ENCODE data around the gene WDR18.

Gene WDR18

DNA sequence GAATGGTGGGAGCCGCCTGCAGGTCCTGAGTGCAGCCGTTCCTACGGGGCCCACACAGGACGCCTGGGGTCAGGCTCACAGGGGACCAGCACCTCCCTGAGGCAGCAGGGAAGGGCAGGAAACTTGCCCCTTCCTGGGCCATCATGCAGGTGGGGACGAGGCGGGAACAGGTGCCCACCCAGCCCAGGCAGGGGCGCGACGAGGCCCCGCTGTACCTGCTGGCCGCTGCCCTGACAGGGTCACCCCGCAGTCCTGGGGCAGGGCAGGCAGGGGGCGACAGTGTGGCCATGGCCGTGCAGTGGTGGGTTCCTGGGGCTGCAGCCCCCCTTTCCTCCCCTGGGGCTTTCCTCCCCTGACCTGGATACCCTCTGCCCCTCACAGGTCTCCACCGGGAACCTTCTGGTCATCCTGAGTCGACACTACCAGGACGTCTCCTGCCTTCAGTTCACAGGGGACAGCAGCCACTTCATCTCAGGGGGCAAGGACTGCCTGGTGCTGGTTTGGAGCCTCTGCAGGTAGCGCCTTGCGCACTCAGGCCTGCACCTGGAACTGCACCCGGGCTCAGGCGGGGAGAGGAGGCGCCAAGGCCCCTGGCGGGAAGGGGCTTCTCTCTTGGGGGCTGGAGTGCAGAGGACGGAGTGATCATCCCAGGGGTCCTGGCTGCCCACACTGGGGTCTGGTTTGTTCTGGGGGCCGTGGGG, 5.4 kb downstream of the WDR18 start:
- Histone ChIP-seq H3K9me3 (ENCODE audit: control insufficient read depth, low read length) (no peaks in the 10 kb centered on the region), H3K27me3 (replicated peaks; ENCODE audit: control insufficient read depth, insufficient read depth, low read length) (no peaks in the 10 kb centered on the region), H3K4me3 (ENCODE audit: low read length) (no peak overlapping the region), H3K9ac (ENCODE audit: low read length) (no peak overlapping the region), H3K36me3 (ENCODE audit: control insufficient read depth, insufficient read depth, low read length, severe bottlenecking) (peaks cover 18% of the 10 kb centered on the region), H3K4me1 (ENCODE audit: control insufficient read depth, insufficient read depth, low read length) (peaks cover 5% of the 10 kb centered on the region)
- DNase-seq (ENCODE audit: low read depth) = no peak

DNA sequence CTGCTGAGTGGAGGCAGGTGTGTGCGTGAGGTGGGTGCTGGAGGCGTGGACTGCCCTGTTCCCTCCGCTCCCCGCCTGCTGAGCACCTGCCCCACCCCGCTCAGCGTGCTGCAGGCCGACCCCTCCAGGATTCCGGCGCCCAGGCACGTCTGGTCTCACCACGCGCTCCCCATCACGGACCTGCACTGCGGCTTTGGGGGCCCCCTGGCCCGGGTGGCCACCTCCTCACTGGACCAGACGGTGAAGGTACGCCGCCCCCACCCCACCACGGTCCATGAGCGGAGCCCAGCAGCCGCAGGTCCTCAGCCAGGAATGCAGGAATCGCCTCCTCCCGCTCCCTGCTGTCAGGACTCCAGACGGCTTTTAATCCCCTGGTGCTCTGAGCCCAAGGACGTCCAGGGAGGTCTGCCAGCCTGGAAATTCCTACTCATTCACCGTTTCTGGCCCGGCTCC, 6.0 kb downstream of the WDR18 start:
- H3K9me3 ChIP-seq (ENCODE audit: control insufficient read depth, low read length) = no peaks in the 10 kb centered on the region
- no peaks in the 10 kb centered on the region for H3K27me3 ChIP-seq (replicated peaks; ENCODE audit: control insufficient read depth, insufficient read depth, low read length)
- H3K4me3 ChIP-seq (ENCODE audit: low read length) = no peak overlapping the region
- H3K36me3 ChIP-seq (ENCODE audit: control insufficient read depth, insufficient read depth, low read length, severe bottlenecking) = peaks cover 18% of the 10 kb centered on the region
- no peak for DNase-seq (ENCODE audit: low read depth)
- H3K9ac ChIP-seq (ENCODE audit: low read length) = no peak overlapping the region
- peaks cover under 1% of the 10 kb centered on the region for H3K4me1 ChIP-seq (ENCODE audit: control insufficient read depth, insufficient read depth, low read length)

DNA sequence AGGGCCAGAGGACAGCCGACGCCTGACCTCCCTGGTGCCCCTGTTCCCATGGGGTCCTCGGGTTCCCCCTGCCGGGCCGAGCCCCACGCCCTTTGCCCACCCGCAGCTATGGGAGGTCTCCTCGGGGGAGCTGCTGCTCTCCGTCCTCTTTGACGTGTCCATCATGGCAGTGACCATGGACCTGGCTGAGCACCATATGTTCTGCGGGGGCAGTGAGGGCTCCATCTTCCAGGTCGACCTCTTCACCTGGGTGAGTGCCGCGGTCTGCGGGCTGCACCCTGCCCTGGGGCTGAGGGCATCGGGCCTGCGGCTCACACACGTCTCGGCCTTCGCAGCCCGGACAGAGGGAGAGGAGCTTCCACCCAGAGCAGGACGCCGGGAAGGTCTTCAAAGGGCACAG, 6.6 kb downstream of the WDR18 start:
- Histone ChIP-seq H3K4me1 (ENCODE audit: control insufficient read depth, insufficient read depth, low read length) (no peaks in the 10 kb centered on the region), H3K36me3 (ENCODE audit: control insufficient read depth, insufficient read depth, low read length, severe bottlenecking) (peaks cover 18% of the 10 kb centered on the region), H3K9ac (ENCODE audit: low read length) (no peak overlapping the region), H3K4me3 (ENCODE audit: low read length) (no peak overlapping the region), H3K9me3 (ENCODE audit: control insufficient read depth, low read length) (no peaks in the 10 kb centered on the region), H3K27me3 (replicated peaks; ENCODE audit: control insufficient read depth, insufficient read depth, low read length) (no peaks in the 10 kb centered on the region)
- DNase-seq (ENCODE audit: low read depth) = no peak

DNA sequence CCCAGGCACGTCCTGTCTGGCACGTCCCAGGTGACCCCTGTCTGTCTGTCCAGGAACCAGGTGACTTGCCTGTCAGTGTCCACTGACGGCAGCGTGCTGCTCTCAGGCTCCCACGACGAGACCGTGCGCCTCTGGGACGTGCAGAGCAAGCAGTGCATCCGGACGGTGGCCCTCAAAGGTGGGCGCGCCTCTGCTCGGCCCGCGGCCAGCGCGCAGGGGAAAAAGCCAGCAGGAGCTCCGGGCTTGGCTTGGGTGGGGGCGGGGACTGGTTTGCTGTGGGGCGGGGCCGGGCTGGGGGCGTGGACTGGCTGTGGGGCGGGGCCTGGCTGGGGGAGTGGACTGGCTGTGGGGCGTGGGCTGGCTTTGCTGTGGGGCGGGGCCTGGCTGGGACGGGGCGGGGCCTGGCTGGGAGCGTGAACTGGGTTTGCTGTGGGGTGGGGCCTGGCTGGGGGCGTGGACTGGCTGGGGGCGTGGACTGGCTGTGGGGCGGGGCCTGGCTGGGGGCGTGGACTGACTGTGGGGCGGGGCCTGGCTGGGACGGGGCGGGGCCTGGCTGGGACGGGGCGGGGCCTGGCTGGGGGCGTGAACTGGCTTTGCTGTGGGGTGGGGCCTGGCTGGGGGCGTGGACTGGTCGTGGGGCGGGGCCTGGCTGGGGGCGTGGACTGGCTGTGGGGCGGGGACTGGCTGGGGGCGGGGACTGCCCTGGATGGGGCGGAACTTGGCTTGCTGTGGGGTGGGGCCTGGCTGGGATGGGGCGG, 7.2 kb downstream of the WDR18 start:
- Histone ChIP-seq H3K9ac (ENCODE audit: low read length) (no peak overlapping the region), H3K36me3 (ENCODE audit: control insufficient read depth, insufficient read depth, low read length, severe bottlenecking) (peaks cover 18% of the 10 kb centered on the region), H3K4me3 (ENCODE audit: low read length) (no peak overlapping the region), H3K9me3 (ENCODE audit: control insufficient read depth, low read length) (no peaks in the 10 kb centered on the region), H3K27me3 (replicated peaks; ENCODE audit: control insufficient read depth, insufficient read depth, low read length) (no peaks in the 10 kb centered on the region), H3K4me1 (ENCODE audit: control insufficient read depth, insufficient read depth, low read length) (peaks cover 4% of the 10 kb centered on the region)
- peak; percentile 58 for DNase-seq (ENCODE audit: low read depth)

DNA sequence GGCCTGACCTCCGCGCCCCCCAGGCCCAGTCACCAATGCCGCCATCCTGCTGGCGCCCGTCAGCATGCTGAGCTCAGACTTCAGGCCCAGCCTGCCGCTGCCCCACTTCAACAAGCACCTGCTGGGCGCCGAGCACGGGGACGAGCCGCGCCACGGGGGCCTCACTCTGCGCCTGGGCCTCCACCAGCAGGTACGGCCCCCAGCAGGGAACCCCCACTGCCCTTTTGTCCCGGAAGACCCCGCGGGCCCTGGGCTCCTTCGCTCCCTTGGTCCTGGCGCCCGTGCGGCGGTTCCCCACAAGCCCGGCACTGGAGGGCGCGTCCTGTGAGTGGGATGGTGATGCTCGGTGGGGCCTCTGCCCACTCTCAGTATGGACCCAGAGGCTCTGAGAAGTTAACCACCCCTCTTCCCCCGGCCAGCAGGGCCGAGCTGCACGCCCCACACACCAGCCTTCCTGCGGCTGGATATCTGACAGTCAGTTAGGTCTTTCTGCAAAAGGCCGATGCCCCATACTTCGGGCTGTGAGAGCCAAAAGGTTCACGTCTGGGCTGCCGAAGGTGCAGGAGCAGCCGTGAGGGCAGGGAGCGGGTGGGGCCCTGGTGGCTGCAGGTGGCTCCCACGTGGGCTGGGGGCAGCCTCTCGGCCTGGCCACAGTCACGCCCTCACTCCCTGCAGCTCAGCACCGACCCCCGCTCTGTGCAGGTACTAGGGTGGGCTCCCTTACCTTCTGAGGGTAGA, 8.0 kb downstream of the WDR18 start:
- peaks cover 5% of the 10 kb centered on the region for H3K4me1 ChIP-seq (ENCODE audit: control insufficient read depth, insufficient read depth, low read length)
- no peaks in the 10 kb centered on the region for H3K9me3 ChIP-seq (ENCODE audit: control insufficient read depth, low read length)
- DNase-seq (ENCODE audit: low read depth) = no peak
- H3K27me3 ChIP-seq (replicated peaks; ENCODE audit: control insufficient read depth, insufficient read depth, low read length) = no peaks in the 10 kb centered on the region
- peaks cover 13% of the 10 kb centered on the region for H3K36me3 ChIP-seq (ENCODE audit: control insufficient read depth, insufficient read depth, low read length, severe bottlenecking)
- H3K9ac ChIP-seq (ENCODE audit: low read length) = no peak overlapping the region
- H3K4me3 ChIP-seq (ENCODE audit: low read length) = no peak overlapping the region

DNA sequence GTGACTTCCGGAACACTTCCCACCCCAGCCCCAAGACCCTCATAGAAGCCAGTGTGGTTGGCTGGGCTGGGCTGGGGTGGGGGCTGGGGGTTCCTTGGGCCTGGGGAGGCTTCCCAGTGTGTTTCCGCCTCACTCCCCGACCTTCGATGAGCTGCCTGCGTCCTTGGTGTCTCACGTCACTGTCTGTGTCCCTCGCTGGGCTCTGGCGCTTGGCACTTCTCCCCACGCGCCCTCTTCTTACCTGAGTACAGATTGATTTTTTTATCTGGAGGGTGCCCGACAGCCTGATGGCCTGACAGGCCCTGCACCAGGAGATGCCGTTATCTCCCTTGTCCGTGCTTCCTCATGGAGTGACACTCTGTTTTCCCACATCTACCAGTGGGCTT, 8.5 kb downstream of the WDR18 start:
- H3K9ac ChIP-seq (ENCODE audit: low read length) = no peak overlapping the region
- no peak for DNase-seq (ENCODE audit: low read depth)
- H3K9me3 ChIP-seq (ENCODE audit: control insufficient read depth, low read length) = no peaks in the 10 kb centered on the region
- H3K27me3 ChIP-seq (replicated peaks; ENCODE audit: control insufficient read depth, insufficient read depth, low read length) = no peaks in the 10 kb centered on the region
- no peak overlapping the region for H3K4me3 ChIP-seq (ENCODE audit: low read length)
- peaks cover 5% of the 10 kb centered on the region for H3K4me1 ChIP-seq (ENCODE audit: control insufficient read depth, insufficient read depth, low read length)
- peaks cover 13% of the 10 kb centered on the region for H3K36me3 ChIP-seq (ENCODE audit: control insufficient read depth, insufficient read depth, low read length, severe bottlenecking)

DNA sequence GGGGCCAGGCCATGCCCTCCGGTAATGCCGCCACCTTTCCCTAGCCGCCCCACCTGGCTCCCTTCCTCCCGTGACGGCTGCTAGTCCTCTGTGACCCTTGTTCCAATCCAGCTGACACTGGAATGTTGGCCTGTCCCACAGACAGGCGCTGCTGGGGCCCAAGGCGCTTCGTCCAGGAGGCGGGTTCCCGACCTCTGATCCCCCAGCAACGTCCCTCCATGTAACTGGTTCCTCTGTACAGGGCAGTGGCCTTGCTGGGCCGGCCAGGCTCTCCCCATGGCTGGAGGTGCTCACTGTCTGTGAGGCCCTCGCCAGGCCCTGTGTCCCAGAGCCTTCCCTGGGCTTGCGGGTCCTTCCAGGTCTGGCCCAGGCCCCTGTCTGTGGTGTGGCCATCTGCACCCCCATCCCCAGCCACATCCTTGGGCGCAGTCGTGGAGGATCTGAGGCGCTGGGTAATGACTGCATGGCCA, 9.3 kb downstream of the WDR18 start:
- no peak overlapping the region for H3K9ac ChIP-seq (ENCODE audit: low read length)
- DNase-seq (ENCODE audit: low read depth) = no peak
- peaks cover 9% of the 10 kb centered on the region for H3K36me3 ChIP-seq (ENCODE audit: control insufficient read depth, insufficient read depth, low read length, severe bottlenecking)
- no peaks in the 10 kb centered on the region for H3K9me3 ChIP-seq (ENCODE audit: control insufficient read depth, low read length)
- H3K4me1 ChIP-seq (ENCODE audit: control insufficient read depth, insufficient read depth, low read length) = peaks cover 5% of the 10 kb centered on the region
- no peak overlapping the region for H3K4me3 ChIP-seq (ENCODE audit: low read length)
- peaks cover 4% of the 10 kb centered on the region for H3K27me3 ChIP-seq (replicated peaks; ENCODE audit: control insufficient read depth, insufficient read depth, low read length)

DNA sequence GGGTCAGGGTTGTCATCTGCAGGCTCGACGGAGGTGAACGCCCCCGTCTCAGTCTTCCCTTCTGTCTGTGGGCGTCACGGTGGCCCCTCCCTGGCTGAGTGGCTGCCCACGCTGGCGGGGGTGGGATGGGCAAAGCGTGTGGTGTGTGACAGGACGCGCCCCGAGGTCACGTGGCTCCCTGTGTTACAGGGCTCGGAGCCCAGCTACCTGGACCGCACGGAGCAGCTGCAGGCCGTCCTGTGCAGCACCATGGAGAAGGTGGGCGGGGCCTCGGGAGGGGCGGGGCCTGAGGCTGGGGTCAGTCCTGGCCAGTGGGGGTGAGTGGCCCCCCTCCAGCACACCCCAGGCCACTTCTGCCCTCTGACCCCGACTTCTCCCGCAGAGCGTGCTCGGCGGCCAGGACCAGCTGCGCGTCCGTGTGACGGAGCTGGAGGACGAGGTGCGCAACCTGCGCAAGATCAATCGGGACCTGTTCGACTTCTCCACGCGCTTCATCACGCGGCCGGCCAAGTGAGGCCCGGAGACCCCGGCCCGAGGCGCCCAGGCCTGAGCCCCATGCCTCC, 9.8 kb downstream of the WDR18 start:
- no peak overlapping the region for H3K4me3 ChIP-seq (ENCODE audit: low read length)

DNA sequence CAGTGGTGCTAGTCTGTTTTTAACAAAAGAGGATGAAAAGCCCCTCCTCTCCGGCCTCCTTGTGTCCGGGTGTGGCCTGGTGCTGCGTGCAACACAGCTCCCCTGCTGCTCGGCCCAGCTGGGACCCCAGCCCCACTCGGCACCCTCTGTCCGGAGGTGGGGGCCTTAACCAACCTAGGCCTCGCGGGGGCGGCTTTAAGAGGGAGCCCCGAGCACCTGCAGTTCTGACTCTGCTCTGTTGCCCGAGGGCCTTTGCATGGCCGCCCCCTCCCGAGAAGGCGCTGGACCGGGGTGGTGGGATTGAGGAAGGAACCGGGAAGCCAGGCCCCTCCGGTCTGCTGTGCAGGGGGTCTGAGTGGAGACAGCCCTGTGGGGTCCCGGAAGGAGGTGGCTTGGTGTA, 10.4 kb downstream of the WDR18 start:
- Histone ChIP-seq H3K9ac (ENCODE audit: low read length) (no peak overlapping the region), H3K9me3 (ENCODE audit: control insufficient read depth, low read length) (no peaks in the 10 kb centered on the region), H3K36me3 (ENCODE audit: control insufficient read depth, insufficient read depth, low read length, severe bottlenecking) (peaks cover 6% of the 10 kb centered on the region), H3K4me1 (ENCODE audit: control insufficient read depth, insufficient read depth, low read length) (peaks cover 5% of the 10 kb centered on the region), H3K4me3 (ENCODE audit: low read length) (no peak overlapping the region), H3K27me3 (replicated peaks; ENCODE audit: control insufficient read depth, insufficient read depth, low read length) (peaks cover 12% of the 10 kb centered on the region)
- DNase-seq (ENCODE audit: low read depth) = no peak

More for the DNA sequence above, 9.8 kb downstream of the WDR18 start:
- peaks cover 5% of the 10 kb centered on the region for H3K4me1 ChIP-seq (ENCODE audit: control insufficient read depth, insufficient read depth, low read length)
- H3K27me3 ChIP-seq (replicated peaks; ENCODE audit: control insufficient read depth, insufficient read depth, low read length) = peaks cover 6% of the 10 kb centered on the region
- DNase-seq (ENCODE audit: low read depth) = no peak
- no peak overlapping the region for H3K9ac ChIP-seq (ENCODE audit: low read length)
- H3K36me3 ChIP-seq (ENCODE audit: control insufficient read depth, insufficient read depth, low read length, severe bottlenecking) = peaks cover 6% of the 10 kb centered on the region
- no peaks in the 10 kb centered on the region for H3K9me3 ChIP-seq (ENCODE audit: control insufficient read depth, low read length)

DNA sequence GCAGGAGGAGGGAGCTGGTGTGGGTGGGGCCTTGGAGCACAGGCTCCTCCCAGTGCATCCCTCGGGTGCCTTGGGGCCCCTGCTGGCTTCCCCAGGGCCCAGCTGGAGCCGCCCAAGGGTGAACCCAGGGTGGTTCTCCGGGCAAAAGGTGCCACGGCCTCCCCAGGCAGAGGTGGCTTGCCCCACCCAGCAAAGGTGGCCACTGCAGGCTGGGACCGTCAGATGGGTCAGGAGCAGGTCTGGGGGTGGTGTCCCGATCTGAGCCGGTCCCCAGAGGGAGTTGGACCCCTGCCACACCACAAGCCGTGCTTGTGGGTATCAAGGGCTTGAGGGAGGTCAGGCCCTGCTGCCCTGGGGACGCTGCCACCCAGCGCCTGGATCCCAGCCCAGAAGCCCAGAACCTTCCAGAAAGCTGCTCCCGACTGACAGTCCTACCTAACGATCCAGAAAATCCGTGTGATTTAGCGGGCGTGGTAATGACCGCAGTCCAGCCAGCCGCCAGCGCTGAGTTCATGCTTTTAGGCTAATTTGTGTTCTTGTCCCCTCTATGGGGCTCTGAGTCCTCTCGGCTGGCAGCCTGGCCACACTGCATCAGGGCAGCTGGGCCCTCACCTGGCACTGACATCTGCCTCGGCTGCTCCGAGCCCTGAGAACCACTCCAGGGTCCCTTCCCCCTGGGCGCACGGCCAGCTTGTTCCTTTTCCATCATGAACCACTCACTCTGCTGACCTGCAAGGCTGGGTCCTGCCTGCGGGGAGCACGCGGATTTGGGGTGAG, 11.1 kb downstream of the WDR18 start:
- Histone ChIP-seq H3K27me3 (replicated peaks; ENCODE audit: control insufficient read depth, insufficient read depth, low read length) (peaks cover 13% of the 10 kb centered on the region), H3K4me1 (ENCODE audit: control insufficient read depth, insufficient read depth, low read length) (peaks cover 5% of the 10 kb centered on the region), H3K9me3 (ENCODE audit: control insufficient read depth, low read length) (no peaks in the 10 kb centered on the region), H3K4me3 (ENCODE audit: low read length) (no peak overlapping the region), H3K36me3 (ENCODE audit: control insufficient read depth, insufficient read depth, low read length, severe bottlenecking) (peaks cover 4% of the 10 kb centered on the region), H3K9ac (ENCODE audit: low read length) (no peak overlapping the region)
- DNase-seq (ENCODE audit: low read depth) = no peak
